ENCODE data around the gene C12orf42.
"Not testable (repeated sequence)": the region's sequence is repeated elsewhere in the genome, so short reads cannot be mapped to it uniquely, and the experiment has no call there.

The C12orf42 gene

GRCh38 chr12:103425674-103426073 is 70.1 kb downstream of the C12orf42 start:
- not testable (repeated sequence) for DNase-seq (ENCODE audit: low read depth in 1 of 2, low spot score in 1 of 2)

GRCh38 chr12:103424849-103425586 is 70.8 kb downstream of the C12orf42 start:
- not testable (repeated sequence) for DNase-seq (ENCODE audit: low read depth in 1 of 2, low spot score in 1 of 2)

- no peak for DNase-seq (ENCODE audit: low read depth in 1 of 2, low spot score in 1 of 2)
Observed at GRCh38 chr12:103423516-103423910, 72.3 kb downstream of the C12orf42 start.

GRCh38 chr12:103422746-103423515 is 72.8 kb downstream of the C12orf42 start:
- DNase-seq (ENCODE audit: low read depth in 1 of 2, low spot score in 1 of 2) = no peak

GRCh38 chr12:103422328-103422727 is 73.4 kb downstream of the C12orf42 start:
- DNase-seq (ENCODE audit: low read depth in 1 of 2, low spot score in 1 of 2) = no peak

- no peak for DNase-seq (ENCODE audit: low read depth in 1 of 2, low spot score in 1 of 2)
Observed at GRCh38 chr12:103421402-103421801, 74.4 kb downstream of the C12orf42 start.

- DNase-seq (ENCODE audit: low read depth in 1 of 2, low spot score in 1 of 2) = no peak
Observed at GRCh38 chr12:103415681-103416080, 80.1 kb downstream of the C12orf42 start.

GRCh38 chr12:103401421-103401820 is 94.3 kb downstream of the C12orf42 start:
- DNase-seq (ENCODE audit: low read depth in 1 of 2, low spot score in 1 of 2) = no peak

GRCh38 chr12:103399986-103400385 is 95.8 kb downstream of the C12orf42 start:
- DNase-seq (ENCODE audit: low read depth in 1 of 2, low spot score in 1 of 2) = no peak

GRCh38 chr12:103397536-103397935 is 98.2 kb downstream of the C12orf42 start:
- no peak for DNase-seq (ENCODE audit: low read depth in 1 of 2, low spot score in 1 of 2)

- DNase-seq (ENCODE audit: low read depth in 1 of 2, low spot score in 1 of 2) = no peak
Observed at GRCh38 chr12:103392722-103393121, 103.0 kb downstream of the C12orf42 start.

GRCh38 chr12:103391103-103391502 is 104.7 kb downstream of the C12orf42 start:
- DNase-seq (ENCODE audit: low read depth in 1 of 2, low spot score in 1 of 2) = no peak

- DNase-seq (ENCODE audit: low read depth in 1 of 2, low spot score in 1 of 2) = no peak
Observed at GRCh38 chr12:103387385-103387784, 108.4 kb downstream of the C12orf42 start.

GRCh38 chr12:103386451-103386850 is 109.3 kb downstream of the C12orf42 start:
- no peak for DNase-seq (ENCODE audit: low read depth in 1 of 2, low spot score in 1 of 2)

GRCh38 chr12:103382736-103383346 is 112.9 kb downstream of the C12orf42 start:
- DNase-seq (ENCODE audit: low read depth in 1 of 2, low spot score in 1 of 2) = no peak

- DNase-seq (ENCODE audit: low read depth in 1 of 2, low spot score in 1 of 2) = no peak
Observed at GRCh38 chr12:103382119-103382518, 113.6 kb downstream of the C12orf42 start.

GRCh38 chr12:103379670-103380069 is 116.1 kb downstream of the C12orf42 start:
- no peak for DNase-seq (ENCODE audit: low read depth in 1 of 2, low spot score in 1 of 2)

- no peak for DNase-seq (ENCODE audit: low read depth in 1 of 2, low spot score in 1 of 2)
Observed at GRCh38 chr12:103373088-103373523, 122.7 kb downstream of the C12orf42 start.

- no peak for DNase-seq (ENCODE audit: low read depth in 1 of 2, low spot score in 1 of 2)
Observed at GRCh38 chr12:103369929-103370328, 125.8 kb downstream of the C12orf42 start.

GRCh38 chr12:103368167-103368566 is 127.6 kb downstream of the C12orf42 start:
- no peak for DNase-seq (ENCODE audit: low read depth in 1 of 2, low spot score in 1 of 2)

- DNase-seq (ENCODE audit: low read depth in 1 of 2, low spot score in 1 of 2) = no peak
Observed at GRCh38 chr12:103354403-103354802, 141.4 kb downstream of the C12orf42 start.

- no peak for DNase-seq (ENCODE audit: low read depth in 1 of 2, low spot score in 1 of 2)
Observed at GRCh38 chr12:103353913-103354312, 141.9 kb downstream of the C12orf42 start.
